SK-N-SH (cell line): Measurements from ENCODE around the gene PARD3.

Source experiments
- EZH2phosphoT487 ChIP-seq: fragments of 200-600 bp; sonication (generic); IDR thresholded peaks from 2 replicates; pipeline ENCODE4 v1.6.1; 2017; ENCODE audit warnings: low read depth, mixed run types, mild to moderate bottlenecking, antibody characterized with exemption, moderate library complexity, borderline replicate concordance
- FOSL2 ChIP-seq: IDR thresholded peaks from 2 replicates; pipeline ENCODE4 v1.4.0; 2012; ENCODE audit warnings: low read depth, mild to moderate bottlenecking, moderate library complexity, borderline replicate concordance
- GABPA ChIP-seq: IDR thresholded peaks from 2 replicates; pipeline ENCODE4 v1.4.0; 2012; ENCODE audit warnings: low read depth, mild to moderate bottlenecking
- MEF2A ChIP-seq: IDR thresholded peaks from 2 replicates; pipeline ENCODE4 v1.4.0; 2012; ENCODE audit warnings: low read depth, borderline replicate concordance
- MXI1 ChIP-seq: IDR thresholded peaks from 2 replicates; pipeline ENCODE4 v1.6.1; 2012; ENCODE audit warnings: mild to moderate bottlenecking, low read depth, low read length, improper control_type of control experiment
- NRF1 ChIP-seq: IDR thresholded peaks from 2 replicates; pipeline ENCODE4 v1.6.1; 2012; ENCODE audit warnings: low read depth, mild to moderate bottlenecking, low read length
- POLR2AphosphoS5 ChIP-seq: IDR thresholded peaks from 2 replicates; pipeline ENCODE4 v1.6.1; 2012; ENCODE audit warnings: low read depth, low read length
- RFX5 ChIP-seq: IDR thresholded peaks from 2 replicates; pipeline ENCODE4 v1.6.1; 2012; ENCODE audit warnings: mild to moderate bottlenecking, improper control_type of control experiment, low read length
- SMC3 ChIP-seq: IDR thresholded peaks from 2 replicates; pipeline ENCODE4 v1.6.1; 2012; ENCODE audit warnings: low read depth, low read length, improper control_type of control experiment
- TAF1 ChIP-seq: IDR thresholded peaks from 2 replicates; pipeline ENCODE4 v1.6.1; 2012; ENCODE audit warnings: low read depth, mild to moderate bottlenecking, low read length, moderate library complexity, borderline replicate concordance
- TF ChIP-seq, protein P1 (sequence below): fragments of 200-600 bp; sonication (generic); IDR thresholded peaks from 2 replicates; pipeline ENCODE4 v1.6.1; 2017; ENCODE audit warnings: antibody characterized with exemption, mild to moderate bottlenecking, moderate library complexity
- TF ChIP-seq, protein P2 (sequence below): IDR thresholded peaks from 2 replicates; pipeline ENCODE4; 2012
- TF ChIP-seq, protein P3 (sequence below): IDR thresholded peaks from 2 replicates; pipeline ENCODE4 v1.6.1; 2012; ENCODE audit warnings: mild to moderate bottlenecking, low read depth, low read length, moderate library complexity

DNA sequence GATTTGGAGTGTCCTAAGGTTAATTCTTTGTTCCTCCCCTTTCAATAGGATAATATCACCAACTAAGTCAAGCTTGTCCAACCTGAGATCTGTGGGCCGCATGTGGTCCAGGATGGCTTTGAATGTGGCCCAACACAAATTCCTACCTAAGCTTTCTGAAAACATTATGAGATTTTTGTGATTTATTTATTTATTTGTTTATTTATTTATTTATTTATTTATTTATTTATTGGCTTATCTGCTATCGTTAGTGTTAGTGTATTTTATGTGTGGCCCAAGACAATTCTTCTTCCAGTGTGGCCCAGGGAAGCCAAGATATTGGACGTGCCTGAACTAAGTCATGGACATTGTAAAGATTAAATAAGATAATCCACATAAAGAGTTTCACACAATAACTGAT, 446.0 kb downstream of the PARD3 start:
- TF ChIP-seq, protein P1, sequence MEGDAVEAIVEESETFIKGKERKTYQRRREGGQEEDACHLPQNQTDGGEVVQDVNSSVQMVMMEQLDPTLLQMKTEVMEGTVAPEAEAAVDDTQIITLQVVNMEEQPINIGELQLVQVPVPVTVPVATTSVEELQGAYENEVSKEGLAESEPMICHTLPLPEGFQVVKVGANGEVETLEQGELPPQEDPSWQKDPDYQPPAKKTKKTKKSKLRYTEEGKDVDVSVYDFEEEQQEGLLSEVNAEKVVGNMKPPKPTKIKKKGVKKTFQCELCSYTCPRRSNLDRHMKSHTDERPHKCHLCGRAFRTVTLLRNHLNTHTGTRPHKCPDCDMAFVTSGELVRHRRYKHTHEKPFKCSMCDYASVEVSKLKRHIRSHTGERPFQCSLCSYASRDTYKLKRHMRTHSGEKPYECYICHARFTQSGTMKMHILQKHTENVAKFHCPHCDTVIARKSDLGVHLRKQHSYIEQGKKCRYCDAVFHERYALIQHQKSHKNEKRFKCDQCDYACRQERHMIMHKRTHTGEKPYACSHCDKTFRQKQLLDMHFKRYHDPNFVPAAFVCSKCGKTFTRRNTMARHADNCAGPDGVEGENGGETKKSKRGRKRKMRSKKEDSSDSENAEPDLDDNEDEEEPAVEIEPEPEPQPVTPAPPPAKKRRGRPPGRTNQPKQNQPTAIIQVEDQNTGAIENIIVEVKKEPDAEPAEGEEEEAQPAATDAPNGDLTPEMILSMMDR, result no peak
- no peak for TF ChIP-seq POLR2AphosphoS5
- TF ChIP-seq FOSL2, result no peak
- no peak for TF ChIP-seq MXI1
- TF ChIP-seq, protein P2, sequence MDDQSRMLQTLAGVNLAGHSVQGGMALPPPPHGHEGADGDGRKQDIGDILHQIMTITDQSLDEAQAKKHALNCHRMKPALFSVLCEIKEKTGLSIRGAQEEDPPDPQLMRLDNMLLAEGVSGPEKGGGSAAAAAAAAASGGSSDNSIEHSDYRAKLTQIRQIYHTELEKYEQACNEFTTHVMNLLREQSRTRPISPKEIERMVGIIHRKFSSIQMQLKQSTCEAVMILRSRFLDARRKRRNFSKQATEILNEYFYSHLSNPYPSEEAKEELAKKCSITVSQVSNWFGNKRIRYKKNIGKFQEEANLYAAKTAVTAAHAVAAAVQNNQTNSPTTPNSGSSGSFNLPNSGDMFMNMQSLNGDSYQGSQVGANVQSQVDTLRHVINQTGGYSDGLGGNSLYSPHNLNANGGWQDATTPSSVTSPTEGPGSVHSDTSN, result no peak
- TF ChIP-seq SMC3, result no peak
- no peak for TF ChIP-seq NRF1
- no peak for TF ChIP-seq GABPA
- TF ChIP-seq MEF2A, result no peak
- no peak for TF ChIP-seq RFX5
- TF ChIP-seq, protein P3, sequence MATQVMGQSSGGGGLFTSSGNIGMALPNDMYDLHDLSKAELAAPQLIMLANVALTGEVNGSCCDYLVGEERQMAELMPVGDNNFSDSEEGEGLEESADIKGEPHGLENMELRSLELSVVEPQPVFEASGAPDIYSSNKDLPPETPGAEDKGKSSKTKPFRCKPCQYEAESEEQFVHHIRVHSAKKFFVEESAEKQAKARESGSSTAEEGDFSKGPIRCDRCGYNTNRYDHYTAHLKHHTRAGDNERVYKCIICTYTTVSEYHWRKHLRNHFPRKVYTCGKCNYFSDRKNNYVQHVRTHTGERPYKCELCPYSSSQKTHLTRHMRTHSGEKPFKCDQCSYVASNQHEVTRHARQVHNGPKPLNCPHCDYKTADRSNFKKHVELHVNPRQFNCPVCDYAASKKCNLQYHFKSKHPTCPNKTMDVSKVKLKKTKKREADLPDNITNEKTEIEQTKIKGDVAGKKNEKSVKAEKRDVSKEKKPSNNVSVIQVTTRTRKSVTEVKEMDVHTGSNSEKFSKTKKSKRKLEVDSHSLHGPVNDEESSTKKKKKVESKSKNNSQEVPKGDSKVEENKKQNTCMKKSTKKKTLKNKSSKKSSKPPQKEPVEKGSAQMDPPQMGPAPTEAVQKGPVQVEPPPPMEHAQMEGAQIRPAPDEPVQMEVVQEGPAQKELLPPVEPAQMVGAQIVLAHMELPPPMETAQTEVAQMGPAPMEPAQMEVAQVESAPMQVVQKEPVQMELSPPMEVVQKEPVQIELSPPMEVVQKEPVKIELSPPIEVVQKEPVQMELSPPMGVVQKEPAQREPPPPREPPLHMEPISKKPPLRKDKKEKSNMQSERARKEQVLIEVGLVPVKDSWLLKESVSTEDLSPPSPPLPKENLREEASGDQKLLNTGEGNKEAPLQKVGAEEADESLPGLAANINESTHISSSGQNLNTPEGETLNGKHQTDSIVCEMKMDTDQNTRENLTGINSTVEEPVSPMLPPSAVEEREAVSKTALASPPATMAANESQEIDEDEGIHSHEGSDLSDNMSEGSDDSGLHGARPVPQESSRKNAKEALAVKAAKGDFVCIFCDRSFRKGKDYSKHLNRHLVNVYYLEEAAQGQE, result no peak
- no peak for TF ChIP-seq TAF1
- TF ChIP-seq EZH2phosphoT487, result no peak
